Activated CD4-positive, alpha-beta T cell treated with anti-CD3 and anti-CD28 coated beads, Interleukin-2, amount 50 U/mL, for 16 hours (primary cell): ENCODE data around the gene TACSTD2.
A peak's percentile ranks its signal among the peaks of the same experiment; 100 is the strongest.
"Not testable (repeated sequence)": the region's sequence is repeated elsewhere in the genome, so short reads cannot be mapped to it uniquely, and the experiment has no call there.

ENCODE experiments used
- DNase-seq: peaks from one replicate; pipeline ENCODE4 v3.0.0-alpha.2; 2020

The TACSTD2 gene

GRCh38 chr1:58555393-58555792 lies 21.7 kb downstream of the TACSTD2 start:
- no peak for DNase-seq

DNA sequence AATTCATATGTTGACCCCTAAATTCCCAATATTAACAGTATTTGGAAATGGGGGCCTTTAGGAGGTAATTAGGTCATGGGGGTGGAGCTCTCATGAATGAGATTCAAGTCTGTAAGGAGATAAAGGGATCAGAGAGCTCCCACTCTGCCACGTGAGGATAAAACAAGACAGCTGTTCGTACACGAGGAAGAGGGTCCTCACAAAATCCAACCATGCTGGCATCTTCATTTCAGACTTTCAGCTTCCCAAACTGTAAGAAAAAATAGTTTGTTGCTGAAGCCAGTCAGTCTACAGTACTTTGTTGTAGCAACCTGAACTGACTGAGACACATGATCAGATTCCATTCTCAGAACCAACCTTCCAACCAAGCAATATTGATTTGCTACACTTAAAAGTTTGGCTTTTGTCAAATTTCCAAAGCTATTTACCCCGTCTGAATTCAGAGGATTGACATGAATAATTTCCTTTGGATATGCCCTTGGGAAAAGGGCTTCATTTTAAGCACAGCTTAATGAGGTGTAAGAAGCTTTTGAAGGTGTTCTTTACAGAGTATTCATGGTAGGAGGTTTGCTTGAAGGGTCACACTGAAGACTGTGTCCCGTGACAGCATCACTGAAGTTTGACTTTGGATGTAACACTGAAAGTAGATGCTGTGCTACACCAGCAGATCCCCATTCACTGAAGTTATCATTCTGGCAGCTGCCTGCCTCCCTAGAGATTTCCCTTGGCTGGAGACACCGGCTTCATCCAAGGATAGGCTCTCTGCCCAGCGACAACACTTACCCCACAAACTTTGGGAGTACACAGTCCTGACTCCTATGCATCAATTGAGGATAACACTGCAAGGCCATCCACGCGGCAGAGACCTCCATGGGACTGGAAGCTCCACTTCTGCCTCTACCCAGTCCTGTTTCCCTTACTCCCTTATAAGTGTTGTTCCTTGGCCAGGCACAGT lies 25.6 kb downstream of the TACSTD2 start:
- DNase-seq = no peak

DNA sequence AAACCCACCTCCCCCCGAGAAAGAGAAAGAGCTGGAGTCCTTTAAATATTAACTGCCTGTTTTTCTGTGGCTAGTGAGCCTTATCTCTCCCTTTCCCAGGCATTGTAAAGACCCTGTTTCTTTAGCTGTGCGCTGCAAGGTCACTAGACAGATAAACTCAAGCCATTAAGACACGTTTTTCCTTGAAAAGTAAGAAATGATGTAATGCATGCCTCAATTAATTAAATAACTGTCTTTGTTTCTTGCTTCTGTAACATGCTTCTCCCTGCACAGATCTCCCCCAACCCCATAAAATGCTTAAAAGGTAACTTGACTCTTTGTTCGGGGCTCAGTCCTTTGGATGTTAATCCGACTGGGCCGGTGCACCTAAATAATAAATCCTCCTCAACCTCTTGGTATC lies 27.8 kb downstream of the TACSTD2 start:
- DNase-seq = not testable (repeated sequence)

DNA sequence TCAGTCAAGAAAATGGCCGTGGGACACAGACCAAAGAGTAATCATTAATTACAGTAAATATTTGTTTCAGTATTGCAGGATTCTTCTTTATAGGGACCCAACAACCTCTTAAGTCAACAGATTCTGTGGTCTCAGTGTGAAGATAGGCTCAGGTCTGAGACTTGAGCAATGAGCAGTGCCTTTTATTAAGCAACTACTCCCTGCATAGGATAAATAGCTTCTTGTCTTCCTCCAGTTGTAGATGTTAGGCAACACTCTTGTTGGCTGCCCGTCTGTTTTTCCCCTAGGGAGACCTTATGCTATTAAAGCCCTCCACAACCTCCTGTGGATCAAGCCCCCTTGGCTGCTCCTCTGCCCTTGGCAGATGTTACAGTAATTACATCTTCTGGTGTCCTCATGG lies 28.7 kb downstream of the TACSTD2 start:
- DNase-seq = no peak

GRCh38 chr1:58546520-58547308 lies 30.3 kb downstream of the TACSTD2 start, which contains the start of gene OMA1:
TSS of gene OMA1 (minus strand) at chr1:58546726. CDS start at chr1:58539294, 7,432 bp downstream.
- peak; percentile 98 for DNase-seq

- peak; percentile 74 for DNase-seq
These were observed 31.2 kb downstream of the TACSTD2 start for GRCh38 chr1:58545591-58546519.

DNA sequence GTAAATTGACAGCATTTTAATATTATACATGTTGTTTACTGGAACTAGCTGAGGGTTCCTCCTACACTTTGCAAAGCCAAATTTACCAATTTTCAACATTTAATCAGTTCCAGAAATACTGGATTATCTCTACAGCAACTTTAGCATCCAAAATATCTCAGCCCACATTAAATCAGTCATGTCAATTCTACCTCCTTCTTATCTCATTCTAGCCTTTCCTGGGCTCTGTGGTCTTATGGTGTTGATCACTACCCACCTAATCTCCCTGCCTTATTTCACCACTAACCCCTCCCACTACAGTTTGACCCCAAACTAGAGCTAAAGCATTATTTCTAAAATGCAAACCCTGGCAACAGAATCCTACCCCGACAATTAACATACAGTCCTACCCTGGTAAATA lies 33.8 kb downstream of the TACSTD2 start:
- DNase-seq = no peak

GRCh38 chr1:58539553-58539952 lies 37.5 kb downstream of the TACSTD2 start:
- DNase-seq = no peak

DNA sequence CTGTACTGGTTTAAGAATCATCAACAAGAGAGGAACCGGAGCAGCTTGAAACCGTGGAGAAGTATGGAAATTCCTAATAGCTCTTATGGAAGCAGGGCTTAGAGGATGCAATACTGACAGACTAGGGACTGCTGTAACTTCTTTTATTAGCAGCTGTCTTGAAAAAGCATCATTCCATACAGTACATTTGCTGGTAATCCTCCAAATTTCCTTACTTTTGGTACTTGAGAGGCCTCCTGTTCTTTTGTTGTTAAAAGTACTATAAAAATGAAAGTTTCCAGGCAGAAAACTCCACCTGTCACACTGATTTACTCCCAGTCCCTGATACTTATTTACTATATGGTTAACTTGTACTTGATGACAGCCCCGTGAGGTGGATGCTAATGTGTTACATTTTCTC lies 38.2 kb downstream of the TACSTD2 start:
- DNase-seq = no peak

- DNase-seq = not testable (repeated sequence)
These were observed 45.2 kb downstream of the TACSTD2 start for GRCh38 chr1:58531842-58532241.

- peak; percentile 47 for DNase-seq
These were observed 47.8 kb downstream of the TACSTD2 start for GRCh38 chr1:58529284-58529683.

DNA sequence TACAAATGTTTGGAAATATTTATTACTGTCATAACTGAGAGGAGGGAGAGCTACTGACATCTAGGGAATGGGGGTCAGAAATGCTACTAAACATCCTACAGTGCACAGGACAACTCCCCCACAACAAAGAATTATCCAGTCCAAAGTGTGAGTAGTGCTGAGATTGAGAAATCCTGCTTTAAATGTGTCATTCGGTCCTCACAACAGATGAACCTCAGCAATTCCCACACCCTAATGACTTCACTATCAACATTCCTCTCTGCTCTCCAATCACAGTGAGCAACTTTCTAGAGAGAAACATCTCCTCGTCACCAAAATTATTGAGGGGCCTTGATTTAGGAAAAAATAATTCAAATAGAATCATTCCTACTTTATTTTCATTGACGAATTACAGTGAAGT lies 48.5 kb downstream of the TACSTD2 start:
- DNase-seq = no peak
